ENCODE measurements around the gene PDZD4. TPM values are rescaled to one million over a fixed set of nuclear protein-coding genes. Genes with fewer than 3 reads are reported as not detected.

Gene PDZD4
- total and polyA plus RNA-seq, 4 donors: 49.2 to 243 (median 142) TPM

DNA sequence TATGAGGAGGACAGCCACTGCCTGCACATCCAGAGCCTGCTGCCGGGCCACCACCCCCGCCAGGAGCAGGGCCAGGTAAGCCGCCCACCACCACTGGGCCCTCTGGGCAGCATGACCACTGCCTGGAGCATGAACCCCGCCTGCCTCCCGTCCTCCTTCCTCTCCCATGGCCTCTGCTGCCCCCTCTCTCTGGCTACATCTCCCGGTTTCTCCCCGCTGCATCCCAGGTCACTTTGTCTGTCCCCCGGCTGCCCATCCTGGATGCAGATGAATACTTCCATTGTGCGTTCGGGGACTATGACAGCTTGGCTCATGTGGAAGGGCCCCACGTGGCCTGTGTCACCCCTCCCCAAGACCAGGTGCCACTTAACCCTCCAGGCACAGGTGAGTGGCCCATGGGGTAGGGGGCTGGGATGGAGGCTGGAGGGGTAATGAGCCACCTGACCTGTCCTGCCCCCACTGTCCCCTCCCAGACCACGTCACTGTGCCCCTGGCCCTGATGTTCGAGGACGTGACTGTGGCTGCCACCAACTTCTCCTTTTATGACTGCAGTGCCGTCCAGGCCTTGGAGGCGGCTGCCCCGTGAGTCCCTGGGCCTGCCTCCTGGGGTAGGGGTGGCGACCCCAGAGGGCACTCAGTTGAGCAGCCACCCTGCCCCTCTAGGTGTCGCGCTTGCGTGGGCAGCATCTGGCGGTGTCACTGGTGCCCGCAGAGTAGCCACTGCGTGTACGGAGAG is 60.3 kb downstream of the PDZD4 start:
- peaks cover 87% of the 10 kb centered on the region for H3K36me3 ChIP-seq (ENCODE audit: control insufficient read depth, insufficient read depth, low read length)
- H3K4me3 ChIP-seq (ENCODE audit: low read depth, low read length): no peak overlapping the region
- 81% methylated on average over 24 of the region's 25 CpGs for WGBS (ENCODE audit: insufficient coverage)
- no peak for DNase-seq (ENCODE audit: low read depth in 4 of 6, low spot score in 6 of 6)
- H3K9me3 ChIP-seq (ENCODE audit: control insufficient read depth, insufficient read depth, low read length): no peaks in the 10 kb centered on the region
- H3K27ac ChIP-seq (ENCODE audit: low read depth, low read length): no peak overlapping the region
- H3K4me1 ChIP-seq (ENCODE audit: control insufficient read depth, insufficient read depth, low read length): peaks cover 58% of the 10 kb centered on the region
- no peaks in the 10 kb centered on the region for H3K27me3 ChIP-seq (ENCODE audit: control insufficient read depth, insufficient read depth, low read length)

DNA sequence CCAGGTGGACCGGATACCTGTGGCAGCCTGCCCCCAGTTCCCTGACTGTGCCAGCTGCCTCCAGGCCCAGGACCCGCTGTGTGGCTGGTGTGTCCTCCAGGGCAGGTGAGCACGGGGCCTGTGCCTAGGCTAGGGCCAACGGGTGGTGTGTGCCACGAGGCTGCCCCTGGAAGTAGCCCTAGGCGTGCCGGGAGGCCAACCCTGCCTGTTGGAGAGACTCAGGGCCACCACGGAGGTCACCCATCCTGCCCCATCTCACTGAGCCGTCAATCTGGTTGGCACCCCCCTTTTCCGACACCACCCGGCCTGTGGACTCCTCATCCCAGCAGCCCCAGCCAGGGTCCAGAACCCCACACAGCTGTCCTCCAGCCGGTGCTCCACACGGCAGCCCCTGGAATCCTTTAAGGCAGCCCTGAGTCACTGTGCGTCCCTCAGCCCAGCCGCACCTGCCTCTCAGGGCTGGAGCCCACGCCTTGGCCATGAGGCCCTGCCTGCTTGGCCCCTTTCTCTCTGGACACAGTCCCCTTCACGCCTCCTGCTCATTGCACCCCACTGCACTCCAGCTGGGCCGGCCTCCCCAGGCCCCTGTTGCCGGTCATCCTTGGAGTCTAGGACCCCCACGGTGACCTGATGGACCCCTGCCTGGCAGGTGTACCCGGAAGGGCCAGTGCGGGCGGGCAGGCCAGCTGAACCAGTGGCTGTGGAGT is 61.0 kb downstream of the PDZD4 start:
- Histone ChIP-seq H3K27me3 (ENCODE audit: control insufficient read depth, insufficient read depth, low read length) (no peaks in the 10 kb centered on the region), H3K4me1 (ENCODE audit: control insufficient read depth, insufficient read depth, low read length) (peaks cover 65% of the 10 kb centered on the region), H3K9me3 (ENCODE audit: control insufficient read depth, insufficient read depth, low read length) (no peaks in the 10 kb centered on the region), H3K4me3 (ENCODE audit: low read depth, low read length) (no peak overlapping the region), H3K27ac (ENCODE audit: low read depth, low read length) (no peak overlapping the region), H3K36me3 (ENCODE audit: control insufficient read depth, insufficient read depth, low read length) (peaks cover 80% of the 10 kb centered on the region)
- DNase-seq (ENCODE audit: low read depth in 4 of 6, low spot score in 6 of 6): no peak
- 90% methylated on average over 23 of the region's 23 CpGs for WGBS (ENCODE audit: insufficient coverage)

DNA sequence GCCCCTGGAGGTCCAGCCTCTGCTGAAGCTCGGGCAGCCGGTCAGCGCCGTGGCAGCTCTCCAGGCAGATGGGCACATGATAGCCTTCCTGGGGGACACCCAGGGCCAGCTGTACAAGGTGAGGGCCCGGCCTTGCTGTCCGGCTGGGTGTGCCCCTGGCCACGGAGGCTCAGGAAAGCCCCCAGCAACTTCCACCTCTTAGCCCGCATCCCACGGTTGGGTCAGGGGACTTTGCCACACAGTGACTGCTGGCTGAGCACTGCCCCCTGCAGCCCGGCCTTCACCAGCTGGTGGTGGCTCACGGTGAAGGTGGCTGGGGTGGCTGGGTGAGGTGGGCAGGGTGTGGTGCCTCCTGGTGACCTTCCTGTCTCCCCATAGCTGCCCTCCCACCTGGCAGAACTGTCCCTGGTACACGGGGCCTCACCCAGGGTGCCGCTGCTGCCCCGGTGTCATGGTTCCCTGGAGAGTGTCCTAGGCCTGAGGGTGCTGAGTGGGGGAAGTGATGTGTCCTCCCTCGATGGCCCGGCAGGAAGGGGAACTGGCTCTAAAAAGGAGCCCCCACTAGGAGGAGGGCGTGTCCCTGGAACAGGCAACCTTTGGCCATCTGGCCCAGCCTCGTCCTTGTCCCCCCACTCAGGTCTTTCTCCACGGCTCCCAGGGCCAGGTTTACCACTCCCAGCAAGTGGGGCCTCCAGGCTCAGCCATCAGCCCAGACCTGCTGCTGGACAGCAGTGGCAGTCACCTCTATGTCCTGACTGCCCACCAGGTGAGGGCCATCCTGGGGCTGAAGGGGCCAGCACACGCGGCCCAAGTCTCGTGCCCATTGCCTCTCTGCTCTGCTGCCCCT is 61.8 kb downstream of the PDZD4 start:
- no peak for DNase-seq (ENCODE audit: low read depth in 4 of 6, low spot score in 6 of 6)
- no peak overlapping the region for H3K27ac ChIP-seq (ENCODE audit: low read depth, low read length)
- WGBS (ENCODE audit: insufficient coverage): 82% methylated on average over 20 of the region's 22 CpGs

DNA sequence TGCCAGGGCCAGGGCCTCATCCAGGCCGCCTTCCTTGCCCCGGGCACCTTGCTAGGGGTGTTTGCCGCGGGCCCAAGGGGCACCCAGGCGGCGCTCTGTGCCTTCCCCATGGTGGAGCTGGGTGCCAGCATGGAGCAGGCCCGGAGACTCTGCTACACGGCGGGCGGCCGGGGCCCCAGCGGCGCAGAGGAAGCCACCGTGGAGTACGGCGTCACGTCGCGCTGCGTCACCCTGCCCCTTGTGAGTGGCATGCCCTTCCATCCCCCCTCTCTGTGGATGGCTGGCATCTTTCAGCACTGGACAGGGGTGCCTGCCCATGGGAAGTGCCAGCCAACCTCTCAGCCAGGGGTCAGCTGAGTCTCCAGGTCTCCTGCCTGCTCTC is 62.7 kb downstream of the PDZD4 start:
- no peak for DNase-seq (ENCODE audit: low read depth in 4 of 6, low spot score in 6 of 6)
- Histone ChIP-seq H3K9me3 (ENCODE audit: control insufficient read depth, insufficient read depth, low read length) (no peaks in the 10 kb centered on the region), H3K4me3 (ENCODE audit: low read depth, low read length) (peak overlapping the region; percentile 43), H3K27me3 (ENCODE audit: control insufficient read depth, insufficient read depth, low read length) (no peaks in the 10 kb centered on the region), H3K36me3 (ENCODE audit: control insufficient read depth, insufficient read depth, low read length) (peaks cover 63% of the 10 kb centered on the region), H3K27ac (ENCODE audit: low read depth, low read length) (no peak overlapping the region), H3K4me1 (ENCODE audit: control insufficient read depth, insufficient read depth, low read length) (peaks cover 71% of the 10 kb centered on the region)
- WGBS (ENCODE audit: insufficient coverage): 82% methylated on average over 20 of the region's 20 CpGs

More for the DNA sequence above, 61.8 kb downstream of the PDZD4 start:
- peaks cover 72% of the 10 kb centered on the region for H3K36me3 ChIP-seq (ENCODE audit: control insufficient read depth, insufficient read depth, low read length)
- H3K4me1 ChIP-seq (ENCODE audit: control insufficient read depth, insufficient read depth, low read length): peaks cover 71% of the 10 kb centered on the region
- no peaks in the 10 kb centered on the region for H3K27me3 ChIP-seq (ENCODE audit: control insufficient read depth, insufficient read depth, low read length)
- no peaks in the 10 kb centered on the region for H3K9me3 ChIP-seq (ENCODE audit: control insufficient read depth, insufficient read depth, low read length)
- H3K4me3 ChIP-seq (ENCODE audit: low read depth, low read length): no peak overlapping the region

DNA sequence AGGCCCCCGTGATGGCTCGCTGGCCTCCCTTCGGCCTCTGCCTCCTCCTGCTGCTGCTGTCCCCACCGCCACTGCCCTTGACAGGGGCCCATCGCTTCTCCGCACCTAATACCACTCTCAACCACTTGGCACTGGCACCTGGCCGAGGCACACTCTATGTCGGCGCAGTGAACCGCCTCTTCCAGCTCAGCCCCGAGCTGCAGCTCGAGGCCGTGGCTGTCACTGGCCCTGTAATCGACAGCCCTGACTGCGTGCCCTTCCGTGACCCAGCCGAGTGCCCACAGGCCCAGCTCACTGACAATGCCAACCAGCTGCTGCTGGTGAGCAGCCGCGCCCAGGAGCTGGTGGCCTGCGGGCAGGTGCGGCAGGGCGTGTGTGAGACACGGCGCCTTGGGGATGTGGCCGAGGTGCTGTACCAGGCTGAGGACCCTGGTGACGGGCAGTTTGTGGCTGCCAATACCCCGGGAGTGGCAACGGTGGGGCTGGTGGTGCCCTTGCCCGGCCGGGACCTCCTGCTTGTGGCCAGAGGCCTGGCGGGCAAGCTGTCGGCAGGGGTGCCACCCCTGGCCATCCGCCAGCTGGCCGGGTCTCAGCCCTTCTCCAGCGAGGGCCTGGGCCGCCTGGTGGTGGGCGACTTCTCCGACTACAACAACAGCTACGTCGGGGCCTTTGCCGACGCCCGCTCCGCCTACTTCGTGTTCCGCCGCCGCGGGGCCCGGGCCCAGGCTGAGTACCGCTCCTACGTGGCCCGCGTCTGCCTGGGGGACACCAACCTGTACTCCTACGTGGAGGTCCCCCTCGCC is 63.3 kb downstream of the PDZD4 start:
- no peak for DNase-seq (ENCODE audit: low read depth in 4 of 6, low spot score in 6 of 6)
- H3K36me3 ChIP-seq (ENCODE audit: control insufficient read depth, insufficient read depth, low read length): peaks cover 57% of the 10 kb centered on the region
- no peaks in the 10 kb centered on the region for H3K27me3 ChIP-seq (ENCODE audit: control insufficient read depth, insufficient read depth, low read length)
- peak overlapping the region; percentile 71 for H3K27ac ChIP-seq (ENCODE audit: low read depth, low read length)
- peaks cover 71% of the 10 kb centered on the region for H3K4me1 ChIP-seq (ENCODE audit: control insufficient read depth, insufficient read depth, low read length)
- 72% methylated on average over 53 of the region's 56 CpGs for WGBS (ENCODE audit: insufficient coverage)
- peak overlapping the region; percentile 43 for H3K4me3 ChIP-seq (ENCODE audit: low read depth, low read length)
- no peaks in the 10 kb centered on the region for H3K9me3 ChIP-seq (ENCODE audit: control insufficient read depth, insufficient read depth, low read length)

DNA sequence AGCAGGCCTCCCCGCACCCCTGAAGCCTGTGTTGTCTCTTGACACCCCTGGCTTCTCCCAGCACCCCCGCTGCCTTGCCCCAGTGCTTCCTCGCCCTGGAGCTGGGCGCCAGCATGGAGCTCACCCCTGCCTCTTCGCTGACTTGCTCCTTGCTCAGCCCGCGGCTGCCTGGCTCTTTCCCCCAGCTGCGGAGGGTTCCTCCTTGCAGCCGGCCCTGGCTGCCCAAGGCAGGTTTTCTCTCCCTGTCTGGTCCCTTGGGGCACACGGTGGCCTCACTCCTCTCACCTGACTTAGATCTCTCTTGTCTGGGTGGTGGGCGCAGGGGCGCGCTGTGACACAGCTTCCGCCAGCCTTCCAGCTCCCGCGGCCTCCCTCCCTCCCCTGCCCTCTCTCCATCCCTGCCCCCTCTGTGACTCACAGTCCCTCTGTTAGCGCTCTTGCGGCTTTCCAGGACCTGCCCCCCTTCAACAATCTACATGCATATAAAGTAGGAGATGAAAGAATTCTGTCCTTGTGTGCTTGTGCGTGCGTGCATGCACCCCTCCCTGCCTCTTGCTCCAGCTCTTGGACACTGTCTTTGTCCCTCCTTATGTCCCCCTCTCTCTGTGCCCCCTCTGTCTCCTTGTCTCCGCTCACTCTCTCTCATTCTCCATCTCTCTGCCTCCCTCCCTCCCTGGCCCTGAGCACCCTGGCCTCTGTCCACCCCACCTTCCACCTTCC is 64.1 kb downstream of the PDZD4 start:
- WGBS (ENCODE audit: insufficient coverage): 48% methylated on average over 19 of the region's 21 CpGs
- Histone ChIP-seq H3K36me3 (ENCODE audit: control insufficient read depth, insufficient read depth, low read length) (peaks cover 49% of the 10 kb centered on the region), H3K4me1 (ENCODE audit: control insufficient read depth, insufficient read depth, low read length) (peaks cover 71% of the 10 kb centered on the region), H3K9me3 (ENCODE audit: control insufficient read depth, insufficient read depth, low read length) (no peaks in the 10 kb centered on the region), H3K27ac (ENCODE audit: low read depth, low read length) (peak overlapping the region; percentile 83), H3K4me3 (ENCODE audit: low read depth, low read length) (peak overlapping the region; percentile 43), H3K27me3 (ENCODE audit: control insufficient read depth, insufficient read depth, low read length) (no peaks in the 10 kb centered on the region)
- peak in 2 of 6 donors; percentile 66 to 69 for DNase-seq (ENCODE audit: low read depth in 4 of 6, low spot score in 6 of 6)

DNA sequence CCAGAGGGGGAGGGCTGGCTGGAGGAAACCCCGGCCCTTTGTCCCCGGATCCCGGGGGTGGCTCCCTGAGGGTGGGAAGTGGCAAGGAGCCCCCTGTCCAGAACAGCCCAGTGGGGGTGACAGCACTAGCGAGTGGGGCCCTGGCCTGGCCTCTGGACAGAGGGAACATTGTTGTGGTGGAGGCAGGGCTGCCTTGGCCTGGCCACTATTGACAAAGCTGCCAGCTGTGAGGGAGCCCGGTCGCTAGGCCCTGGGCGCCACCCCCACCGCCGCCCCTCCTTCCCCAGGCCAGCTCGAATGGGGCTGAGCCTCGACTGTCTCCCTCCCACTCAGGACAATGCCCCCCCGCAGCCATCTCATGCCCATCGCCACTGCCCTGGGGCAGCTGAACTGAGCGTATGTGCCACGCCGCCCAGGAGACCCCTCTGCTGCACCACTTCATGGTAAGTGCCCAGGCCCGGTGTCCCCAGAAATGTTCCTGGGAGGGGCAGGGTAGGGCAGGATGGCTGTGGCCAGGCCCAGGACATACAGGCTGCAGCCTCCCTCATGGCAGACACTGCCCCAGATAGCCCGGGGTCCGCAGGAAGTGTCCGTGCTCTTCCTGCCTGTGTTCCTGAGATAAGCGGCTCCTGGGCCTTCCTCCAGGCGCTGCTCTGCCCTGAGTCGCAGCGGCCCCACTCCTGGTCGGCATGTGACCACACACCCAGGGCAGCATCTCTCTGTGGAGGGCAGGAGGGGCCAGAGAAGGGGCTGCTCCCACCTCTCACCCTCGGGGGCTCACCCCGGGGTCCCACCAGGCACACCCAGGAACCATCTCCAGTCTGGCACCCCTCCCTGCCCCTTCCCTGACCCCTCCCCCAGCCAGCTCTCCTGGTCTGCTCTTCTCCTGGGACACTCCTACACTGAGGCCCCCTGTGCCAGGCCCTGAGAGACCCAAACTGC is 64.9 kb downstream of the PDZD4 start:
- H3K27ac ChIP-seq (ENCODE audit: low read depth, low read length): peak overlapping the region; percentile 83
- no peaks in the 10 kb centered on the region for H3K9me3 ChIP-seq (ENCODE audit: control insufficient read depth, insufficient read depth, low read length)
- H3K27me3 ChIP-seq (ENCODE audit: control insufficient read depth, insufficient read depth, low read length): no peaks in the 10 kb centered on the region
- H3K4me1 ChIP-seq (ENCODE audit: control insufficient read depth, insufficient read depth, low read length): peaks cover 65% of the 10 kb centered on the region
- peak overlapping the region; percentile 43 for H3K4me3 ChIP-seq (ENCODE audit: low read depth, low read length)
- 54% methylated on average over 27 of the region's 27 CpGs for WGBS (ENCODE audit: insufficient coverage)
- H3K36me3 ChIP-seq (ENCODE audit: control insufficient read depth, insufficient read depth, low read length): peaks cover 41% of the 10 kb centered on the region
- peak in 2 of 6 donors; percentile 36 to 79 for DNase-seq (ENCODE audit: low read depth in 4 of 6, low spot score in 6 of 6)

DNA sequence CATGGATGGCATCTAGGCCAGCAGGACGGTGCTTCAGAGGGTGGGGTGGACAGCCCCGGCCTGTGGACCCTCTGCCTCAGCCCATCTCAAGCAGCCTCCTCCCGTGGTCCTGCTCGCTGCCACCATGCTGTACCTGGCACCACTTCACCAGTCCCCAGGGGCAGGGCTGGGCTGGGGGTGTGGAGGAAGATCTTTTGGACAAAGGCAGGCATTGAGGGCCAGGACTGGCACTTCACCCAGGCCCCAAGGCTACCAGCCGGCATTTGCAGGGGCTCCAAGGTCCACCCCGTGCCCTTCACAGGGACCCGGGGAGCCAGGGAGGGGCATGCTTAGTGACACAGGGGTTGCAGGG is 65.6 kb downstream of the PDZD4 start:
- H3K27ac ChIP-seq (ENCODE audit: low read depth, low read length): peak overlapping the region; percentile 83
- H3K36me3 ChIP-seq (ENCODE audit: control insufficient read depth, insufficient read depth, low read length): peaks cover 34% of the 10 kb centered on the region
- WGBS (ENCODE audit: insufficient coverage): 53% methylated on average over 3 of the region's 7 CpGs
- no peaks in the 10 kb centered on the region for H3K27me3 ChIP-seq (ENCODE audit: control insufficient read depth, insufficient read depth, low read length)
- no peak for DNase-seq (ENCODE audit: low read depth in 4 of 6, low spot score in 6 of 6)
- H3K4me3 ChIP-seq (ENCODE audit: low read depth, low read length): peak overlapping the region; percentile 43
- H3K4me1 ChIP-seq (ENCODE audit: control insufficient read depth, insufficient read depth, low read length): peaks cover 59% of the 10 kb centered on the region
- no peaks in the 10 kb centered on the region for H3K9me3 ChIP-seq (ENCODE audit: control insufficient read depth, insufficient read depth, low read length)

All from spinal cord (tissue), 10 donors.